Endodermal cell (in vitro differentiated cells): Measurements from ENCODE around the gene SH3PXD2B. TPM values are rescaled to one million over a fixed set of nuclear protein-coding genes. Genes with fewer than 3 reads are reported as not detected.
A peak's percentile ranks its signal among the peaks of the same experiment; 100 is the strongest.

Source experiments
- DNase-seq: peaks from one replicate; pipeline ENCODE4 v3.0.0-alpha.2; 2017
- H3K27ac ChIP-seq: 2 replicates; pipeline ENCODE4 v1.5.1; 2013; ENCODE audit warnings: mild to moderate bottlenecking, low read depth, low read length, moderate library complexity
- H3K27me3 ChIP-seq: 2 replicates; pipeline ENCODE4 v1.6.1; 2013; ENCODE audit warnings: mild to moderate bottlenecking, low read length, moderate library complexity; ENCODE audit not compliant: insufficient read depth, control insufficient read depth, poor library complexity, severe bottlenecking
- H3K36me3 ChIP-seq: 2 replicates; pipeline ENCODE4 v1.7.0; 2013; ENCODE audit warnings: mild to moderate bottlenecking, low read length, moderate library complexity; ENCODE audit not compliant: control insufficient read depth, insufficient read depth
- H3K4me1 ChIP-seq: one replicate; pipeline ENCODE4 v1.7.0; 2013; ENCODE audit warnings: low read length; ENCODE audit not compliant: control insufficient read depth, insufficient read depth
- H3K4me3 ChIP-seq: 2 replicates; pipeline ENCODE4 v1.5.1; 2013; ENCODE audit warnings: mild to moderate bottlenecking, low read length, moderate library complexity
- H3K9ac ChIP-seq: 2 replicates; pipeline ENCODE4 v1.6.1; 2013; ENCODE audit warnings: mild to moderate bottlenecking, low read length, moderate library complexity; ENCODE audit not compliant: poor library complexity, severe bottlenecking; ENCODE audit errors: extremely low read depth
- H3K9me3 ChIP-seq: 2 replicates; pipeline ENCODE4 v1.6.1; 2013; ENCODE audit warnings: mild to moderate bottlenecking, low read length, moderate library complexity; ENCODE audit not compliant: control insufficient read depth
- H3K27ac Mint-ChIP-seq: 2 replicates; pipeline ENCODE4 v1.8.0; 2020; ENCODE audit warnings: mixed read lengths
- H3K27me3 Mint-ChIP-seq: 2 replicates; pipeline ENCODE4 v1.8.0; 2021; ENCODE audit warnings: mild to moderate bottlenecking, mixed read lengths; ENCODE audit not compliant: insufficient read depth
- H3K36me3 Mint-ChIP-seq: 2 replicates; pipeline ENCODE4 v1.8.0; 2020; ENCODE audit warnings: low read depth, mixed read lengths
- H3K4me1 Mint-ChIP-seq: 2 replicates; pipeline ENCODE4 v1.8.0; 2020; ENCODE audit warnings: mixed read lengths
- H3K4me3 Mint-ChIP-seq: 2 replicates; pipeline ENCODE4 v1.8.0; 2020; ENCODE audit warnings: mild to moderate bottlenecking, moderate library complexity, mixed read lengths
- H3K9me3 Mint-ChIP-seq: 2 replicates; pipeline ENCODE4 v1.8.0; 2020; ENCODE audit warnings: mild to moderate bottlenecking, mixed read lengths
- CTCF ChIP-seq: fragments of 200-600 bp; sonication (generic); conservative IDR thresholded peaks from 2 replicates; pipeline ENCODE4 v1.5.0; 2021; ENCODE audit warnings: antibody characterized with exemption, mild to moderate bottlenecking
- WGBS, 2 experiments: methylation state at CpG; one replicate each; pipeline versions ENCODE4 v1.1.5 to v1.1.7; 2013; ENCODE audit warnings: missing lambda C conversion rate in 2 of 2, mixed read lengths in 1 of 2; ENCODE audit not compliant: insufficient coverage in 1 of 2, insufficient read length in 1 of 2; 5-methylcytosine and 5-hydroxymethylcytosine counted together
- total RNA-seq, 2 donors: library from RNA; stranded (reverse); fragmentation: NEBNext Ultra II Directional in 1 of 2; extraction: Animal tissue kit (Norgen Biotek cat#: 25700) in 1 of 2; gene quantifications; 2 replicates in 1 of 2; 3 replicates in 1 of 2; pipeline ENCODE4 v1.2.1, GENCODE V29; 2021

Gene SH3PXD2B
- total RNA-seq, 2 donors from 2014 or later, result 62.2 to 74.9 TPM

GRCh38 chr5:172404746-172405145 lies 49.6 kb downstream of the SH3PXD2B start:
- H3K27me3 ChIP-seq, result no peaks in the 10 kb centered on the region
- H3K9ac ChIP-seq, result no peak overlapping the region
- Mint-ChIP-seq H3K36me3 (peaks cover 73% of the 10 kb centered on the region), H3K4me3 (no peak overlapping the region), H3K4me1 (no peaks in the 10 kb centered on the region), H3K27me3 (no peaks in the 10 kb centered on the region), H3K27ac (no peak overlapping the region), H3K9me3 (peaks cover 35% of the 10 kb centered on the region)
- no peaks in the 10 kb centered on the region for H3K4me1 ChIP-seq
- H3K9me3 ChIP-seq, result peaks cover 20% of the 10 kb centered on the region
- no peak for DNase-seq
- no peak overlapping the region for H3K27ac ChIP-seq
- no peak overlapping the region for H3K4me3 ChIP-seq
- peaks cover 71% of the 10 kb centered on the region for H3K36me3 ChIP-seq
- WGBS, 2 experiments, result 95 to 97% methylated on average over 4 of the region's 4 CpGs
- no peak for TF ChIP-seq CTCF

DNA sequence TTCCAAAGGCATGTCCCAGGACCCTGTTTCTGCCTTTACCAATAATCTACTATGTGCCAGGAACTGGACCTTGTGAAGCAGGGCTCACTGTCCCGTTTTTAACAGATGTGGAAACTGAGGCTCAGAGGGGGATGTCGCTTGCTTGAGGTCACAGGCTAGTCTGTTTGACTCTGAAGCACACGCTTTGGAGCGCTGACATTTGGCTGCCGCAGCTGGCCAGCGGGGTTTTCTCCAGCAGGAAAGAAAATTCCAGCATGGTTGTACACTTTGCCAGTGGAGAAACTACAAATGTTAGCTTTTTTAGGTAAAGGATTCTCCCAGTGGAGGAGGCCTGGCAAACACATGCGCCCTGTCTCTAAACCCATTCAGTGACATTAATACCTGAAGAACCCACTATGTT lies 50.5 kb downstream of the SH3PXD2B start:
- H3K27ac ChIP-seq, result peak overlapping the region; percentile 94
- WGBS, 2 experiments, result 96% methylated on average over 7 of the region's 7 CpGs
- no peaks in the 10 kb centered on the region for H3K27me3 Mint-ChIP-seq
- no peak overlapping the region for H3K4me3 Mint-ChIP-seq
- peaks cover 78% of the 10 kb centered on the region for H3K36me3 ChIP-seq
- H3K9ac ChIP-seq, result no peak overlapping the region
- H3K4me3 ChIP-seq, result peak overlapping the region; percentile 40
- no peak for TF ChIP-seq CTCF
- peaks cover 29% of the 10 kb centered on the region for H3K9me3 ChIP-seq
- H3K27ac Mint-ChIP-seq, result no peak overlapping the region
- DNase-seq, result no peak
- H3K9me3 Mint-ChIP-seq, result peaks cover 44% of the 10 kb centered on the region
- peaks cover 80% of the 10 kb centered on the region for H3K36me3 Mint-ChIP-seq
- H3K4me1 ChIP-seq, result no peaks in the 10 kb centered on the region
- no peaks in the 10 kb centered on the region for H3K27me3 ChIP-seq
- no peaks in the 10 kb centered on the region for H3K4me1 Mint-ChIP-seq

DNA sequence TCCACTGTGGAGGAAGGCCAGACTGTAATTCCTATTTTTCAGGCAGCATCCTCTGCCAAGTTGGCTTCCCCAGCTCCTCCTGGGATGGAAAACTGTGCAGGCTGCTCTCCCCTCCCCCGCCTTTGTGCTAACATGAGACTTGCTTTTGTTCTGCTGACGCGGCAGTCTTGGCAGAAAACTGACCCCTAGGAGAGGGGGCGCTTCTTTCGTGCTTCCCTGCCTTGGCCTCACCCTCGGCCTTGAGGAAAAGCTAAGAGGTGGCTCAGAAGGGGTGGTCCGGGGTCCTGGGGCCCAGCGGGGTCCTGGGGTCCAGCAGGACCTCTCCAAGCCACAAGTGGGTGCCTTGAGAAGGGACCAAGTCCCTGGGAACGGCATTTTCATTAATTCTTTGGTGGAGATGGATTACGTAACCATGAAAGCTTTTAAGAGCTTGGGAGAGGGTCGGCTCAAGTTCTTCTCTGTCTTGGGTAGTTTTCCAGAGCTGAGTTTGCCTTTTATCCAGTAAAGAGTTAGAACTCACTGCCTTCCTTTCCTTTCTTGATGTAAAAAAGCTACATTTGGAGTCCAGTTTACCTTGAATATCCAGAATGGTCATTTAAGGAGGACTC lies 51.0 kb downstream of the SH3PXD2B start:
- DNase-seq, result no peak
- H3K27me3 ChIP-seq, result no peaks in the 10 kb centered on the region
- H3K36me3 ChIP-seq, result peaks cover 84% of the 10 kb centered on the region
- Mint-ChIP-seq H3K36me3 (peaks cover 85% of the 10 kb centered on the region), H3K9me3 (peaks cover 49% of the 10 kb centered on the region), H3K4me1 (no peaks in the 10 kb centered on the region), H3K4me3 (no peak overlapping the region), H3K27ac (no peak overlapping the region), H3K27me3 (no peaks in the 10 kb centered on the region)
- peak overlapping the region; percentile 94 for H3K27ac ChIP-seq
- 72 to 90% methylated on average over 6 to 11 of the region's 11 CpGs for WGBS, 2 experiments
- no peak overlapping the region for H3K9ac ChIP-seq
- H3K9me3 ChIP-seq, result peaks cover 35% of the 10 kb centered on the region
- H3K4me1 ChIP-seq, result no peaks in the 10 kb centered on the region
- H3K4me3 ChIP-seq, result peak overlapping the region; percentile 40
- no peak for TF ChIP-seq CTCF
